ENCODE data around the gene OR56B1. TPM values are rescaled to one million over a fixed set of nuclear protein-coding genes. Genes with fewer than 3 reads are reported as not detected.

Gene OR56B1
- total RNA-seq, 4 donors from 2014 or later = not detected

GRCh38 chr11:5696210-5696609 lies 40.0 kb upstream of the OR56B1 start:
- no peak for TF ChIP-seq CTCF (IDR thresholded peaks at IDR 0.05)
- TF ChIP-seq POLR2A (IDR thresholded peaks at IDR 0.05; ENCODE audit: low read depth) = no peak
- no peak for TF ChIP-seq POLR2AphosphoS5 (IDR thresholded peaks at IDR 0.05)
- TF ChIP-seq EP300 (IDR thresholded peaks at IDR 0.05) = no peak
- WGBS = 59% methylated on average over 2 of the region's 2 CpGs

GRCh38 chr11:5698281-5698680 lies 38.0 kb upstream of the OR56B1 start:
- 91% methylated on average over 7 of the region's 7 CpGs for WGBS
- no peak for DNase-seq (ENCODE audit: extremely low spot score)
- Histone ChIP-seq H3K36me3 (peaks cover 7 to 52% (median 23%) of the 10 kb centered on the region in 4 donors), H3K9me3 (no peaks in the 10 kb centered on the region), H3K27me3 (no peaks in the 10 kb centered on the region), H3K4me1 (peaks cover 0 to 16% (median 12%) of the 10 kb centered on the region in 4 donors), H3K27ac (replicated peaks in 1 of 4) (no peak overlapping the region), H3K4me3 (no peak overlapping the region)
- intact Hi-C loops (cut with DNase I) = no loop called here
- TF ChIP-seq POLR2A (IDR thresholded peaks at IDR 0.05; ENCODE audit: low read depth) (no peak), CTCF (IDR thresholded peaks at IDR 0.05) (no peak), EP300 (IDR thresholded peaks at IDR 0.05) (no peak), POLR2AphosphoS5 (IDR thresholded peaks at IDR 0.05) (no peak)

More at GRCh38 chr11:5696210-5696609, 40.0 kb upstream of the OR56B1 start:
- Histone ChIP-seq H3K4me1 (peaks cover 0 to 34% (median 28%) of the 10 kb centered on the region in 4 donors), H3K27me3 (no peaks in the 10 kb centered on the region), H3K27ac (replicated peaks in 1 of 4) (no peak overlapping the region), H3K4me3 (no peak overlapping the region), H3K36me3 (peaks cover 7 to 38% (median 21%) of the 10 kb centered on the region in 4 donors), H3K9me3 (no peaks in the 10 kb centered on the region)
- no peak for DNase-seq (ENCODE audit: extremely low spot score)
- intact Hi-C loops (cut with DNase I) = no loop called here

GRCh38 chr11:5700421-5701054 lies 35.7 kb upstream of the OR56B1 start:
- H3K36me3 ChIP-seq = peaks cover 7 to 70% (median 26%) of the 10 kb centered on the region in 4 donors
- no peak for TF ChIP-seq EP300 (IDR thresholded peaks at IDR 0.05)
- TF ChIP-seq CTCF (IDR thresholded peaks at IDR 0.05) = no peak
- no peak for TF ChIP-seq POLR2A (IDR thresholded peaks at IDR 0.05; ENCODE audit: low read depth)
- no peak for TF ChIP-seq POLR2AphosphoS5 (IDR thresholded peaks at IDR 0.05)
- DNase-seq (ENCODE audit: extremely low spot score) = no peak
- H3K27ac ChIP-seq (replicated peaks in 1 of 4) = no peak overlapping the region
- 83% methylated on average over 10 of the region's 10 CpGs for WGBS
- H3K9me3 ChIP-seq = no peaks in the 10 kb centered on the region
- H3K4me3 ChIP-seq = no peak overlapping the region
- intact Hi-C loops (cut with DNase I) = no loop called here
- no peaks in the 10 kb centered on the region for H3K27me3 ChIP-seq
- H3K4me1 ChIP-seq = peaks cover 0 to 7% (median 3%) of the 10 kb centered on the region in 4 donors

- H3K4me3 ChIP-seq = no peak overlapping the region
- 60% methylated on average over 3 of the region's 3 CpGs for WGBS
- no peak for TF ChIP-seq CTCF (IDR thresholded peaks at IDR 0.05)
- no peak for TF ChIP-seq POLR2A (IDR thresholded peaks at IDR 0.05; ENCODE audit: low read depth)
- TF ChIP-seq EP300 (IDR thresholded peaks at IDR 0.05) = no peak
- TF ChIP-seq POLR2AphosphoS5 (IDR thresholded peaks at IDR 0.05) = no peak
- H3K27me3 ChIP-seq = no peaks in the 10 kb centered on the region
- H3K36me3 ChIP-seq = peaks cover 7 to 73% (median 25%) of the 10 kb centered on the region in 4 donors
- H3K27ac ChIP-seq (replicated peaks in 1 of 4) = no peak overlapping the region
- intact Hi-C loops (cut with DNase I) = no loop called here
- no peaks in the 10 kb centered on the region for H3K9me3 ChIP-seq
- H3K4me1 ChIP-seq = peaks cover 0 to 3% (median under 1%) of the 10 kb centered on the region in 4 donors
- DNase-seq (ENCODE audit: extremely low spot score) = no peak
These were observed 35.1 kb upstream of the OR56B1 start for GRCh38 chr11:5701055-5701577.
